ENCODE data around the gene OGFOD3. TPM values are rescaled to one million over a fixed set of nuclear protein-coding genes. Genes with fewer than 3 reads are reported as not detected.

OGFOD3 gene
- total RNA-seq, 4 donors from 2014 or later = 25.8 to 72.1 (median 27.7) TPM

DNA sequence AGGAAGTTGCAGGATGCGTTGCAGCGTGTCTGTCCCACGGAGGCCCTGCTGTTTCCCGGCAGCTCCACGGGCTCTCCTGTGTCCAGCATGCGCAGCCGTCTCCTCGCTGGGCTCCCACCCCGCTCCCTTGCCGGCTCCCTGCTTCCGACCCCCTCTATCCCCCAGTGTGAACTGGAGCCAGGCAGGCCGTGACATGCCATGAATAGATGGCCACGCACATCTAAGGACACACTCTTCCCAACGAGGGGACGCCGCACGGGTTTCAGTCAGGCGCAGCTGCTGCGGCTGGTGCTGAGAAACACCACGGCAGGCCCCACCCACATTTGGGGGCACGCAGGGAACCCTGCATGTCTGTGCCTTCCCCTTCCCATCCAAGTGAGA, 9.5 kb downstream of the OGFOD3 start:
- intact Hi-C loops (cut with DNase I; ENCODE audit: low total_unique reads) (no loop called here), in situ Hi-C loops (cut with MboI; ENCODE audit: low sequenced_read_pairs in 4 of 4) (no loop called here)
- ATAC-seq (no peak), DNase-seq (no peak)
- H3K9me3 ChIP-seq = no peaks in the 10 kb centered on the region
- no peaks in the 10 kb centered on the region for H3K27me3 ChIP-seq
- peaks cover 0 to 6% of the 10 kb centered on the region in 2 donors for H3K36me3 ChIP-seq
- H3K4me1 ChIP-seq = peaks cover 14% of the 10 kb centered on the region in 2 donors
- H3K27ac ChIP-seq = no peak overlapping the region
- H3K4me3 ChIP-seq = no peak overlapping the region
- TF ChIP-seq POLR2A (IDR thresholded peaks at IDR 0.05) = no peak
- TF ChIP-seq CTCF (IDR thresholded peaks at IDR 0.05 in 4 of 5, conservative IDR thresholded peaks at IDR 0.05 in 1 of 5) = no peak

GRCh38 chr17:82408288-82408937, 10.0 kb downstream of the OGFOD3 start:
- no peak for ATAC-seq
- Histone ChIP-seq H3K36me3 (peaks cover 0 to 11% of the 10 kb centered on the region in 2 donors), H3K27ac (no peak overlapping the region), H3K27me3 (no peaks in the 10 kb centered on the region), H3K4me3 (no peak overlapping the region), H3K9me3 (no peaks in the 10 kb centered on the region), H3K4me1 (peaks cover 14% of the 10 kb centered on the region in 2 donors)
- intact Hi-C loops (cut with DNase I; ENCODE audit: low total_unique reads) (no loop called here), in situ Hi-C loops (cut with MboI; ENCODE audit: low sequenced_read_pairs in 4 of 4) (no loop called here)
- DNase-seq = no peak
- TF ChIP-seq CTCF (IDR thresholded peaks at IDR 0.05 in 4 of 5, conservative IDR thresholded peaks at IDR 0.05 in 1 of 5) (no peak), POLR2A (IDR thresholded peaks at IDR 0.05) (no peak)

- ATAC-seq (peak; percentile 99 to 100), DNase-seq (peak; percentile 89 to 91)
- Histone ChIP-seq H3K27me3 (no peaks in the 10 kb centered on the region), H3K4me3 (peak overlapping the region in 1 of 4 donors; percentile 3), H3K36me3 (peaks cover 0 to 23% of the 10 kb centered on the region in 2 donors), H3K4me1 (peaks cover 14% of the 10 kb centered on the region in 2 donors), H3K27ac (peak overlapping the region; percentile 75 to 83 (median 78)), H3K9me3 (no peaks in the 10 kb centered on the region)
- intact Hi-C loops (cut with DNase I; ENCODE audit: low total_unique reads) (loop anchor here (1.0 kb wide), 1 partner anchor 43 kb away; the partner anchor contains the start of gene CYBC1), in situ Hi-C loops (cut with MboI; ENCODE audit: low sequenced_read_pairs in 4 of 4) (no loop called here)
- TF ChIP-seq CTCF (IDR thresholded peaks at IDR 0.05 in 4 of 5, conservative IDR thresholded peaks at IDR 0.05 in 1 of 5) = no peak
- no peak for TF ChIP-seq POLR2A (IDR thresholded peaks at IDR 0.05)
Measured at GRCh38 chr17:82407255-82407654, 11.1 kb downstream of the OGFOD3 start.

- ATAC-seq (no peak), DNase-seq (no peak)
- H3K27me3 ChIP-seq = no peaks in the 10 kb centered on the region
- in situ Hi-C loops (cut with MboI; ENCODE audit: low sequenced_read_pairs in 4 of 4) = no loop called here
- H3K4me1 ChIP-seq = peaks cover 14 to 15% of the 10 kb centered on the region in 2 donors
- intact Hi-C loops (cut with DNase I; ENCODE audit: low total_unique reads) = no loop called here
- H3K9me3 ChIP-seq = no peaks in the 10 kb centered on the region
- no peak overlapping the region for H3K4me3 ChIP-seq
- TF ChIP-seq POLR2A (IDR thresholded peaks at IDR 0.05) = no peak
- H3K27ac ChIP-seq = peak overlapping the region in 3 of 4 donors; percentile 75 to 83 (median 82)
- peaks cover 0 to 28% of the 10 kb centered on the region in 2 donors for H3K36me3 ChIP-seq
Measured at GRCh38 chr17:82406131-82406671, 12.2 kb downstream of the OGFOD3 start.

DNA sequence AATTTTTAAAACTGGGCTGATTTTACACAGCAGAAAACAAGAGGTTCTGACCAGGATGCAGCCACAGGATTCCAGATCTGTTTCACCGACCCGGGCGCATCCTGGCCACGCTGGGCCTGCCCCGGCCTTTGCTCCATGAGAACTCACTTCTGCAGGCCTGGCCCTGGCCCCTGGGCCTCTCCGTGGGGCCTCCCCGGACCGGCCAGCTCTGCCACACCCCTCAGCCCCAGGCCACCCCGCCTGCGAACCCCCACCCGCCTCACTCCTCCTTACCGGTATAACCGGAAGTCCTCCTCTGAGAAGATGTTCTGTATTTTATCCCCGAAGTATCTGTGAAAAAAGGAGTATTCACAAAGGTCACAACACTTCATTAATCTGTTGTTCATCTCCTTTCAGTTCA, 13.3 kb downstream of the OGFOD3 start:
- Histone ChIP-seq H3K4me3 (no peak overlapping the region), H3K36me3 (peaks cover 0 to 28% of the 10 kb centered on the region in 2 donors), H3K4me1 (peaks cover 20 to 22% of the 10 kb centered on the region in 2 donors), H3K27me3 (no peaks in the 10 kb centered on the region), H3K9me3 (no peaks in the 10 kb centered on the region), H3K27ac (no peak overlapping the region)
- intact Hi-C loops (cut with DNase I; ENCODE audit: low total_unique reads) (no loop called here), in situ Hi-C loops (cut with MboI; ENCODE audit: low sequenced_read_pairs in 4 of 4) (no loop called here)
- no peak for TF ChIP-seq POLR2A (IDR thresholded peaks at IDR 0.05)
- TF ChIP-seq CTCF (IDR thresholded peaks at IDR 0.05 in 4 of 5, conservative IDR thresholded peaks at IDR 0.05 in 1 of 5) = no peak
- ATAC-seq (no peak), DNase-seq (no peak)

Data from gastrocnemius medialis (tissue), 4 donors.